Stimulated activated CD4-positive, alpha-beta T cell treated with anti-CD3 and anti-CD28 coated beads, Interleukin-12 subunit alpha, Interleukin-12 subunit beta, amount 100 ng/mL, for 4 hours (primary cell): ENCODE measurements around the gene GPR61.

Source experiments
- DNase-seq: peaks from one replicate; pipeline ENCODE4 v3.0.0-alpha.2; 2020

The GPR61 gene

GRCh38 chr1:109573785-109574184 is 34.1 kb downstream of the GPR61 start:
- DNase-seq = no peak

DNA sequence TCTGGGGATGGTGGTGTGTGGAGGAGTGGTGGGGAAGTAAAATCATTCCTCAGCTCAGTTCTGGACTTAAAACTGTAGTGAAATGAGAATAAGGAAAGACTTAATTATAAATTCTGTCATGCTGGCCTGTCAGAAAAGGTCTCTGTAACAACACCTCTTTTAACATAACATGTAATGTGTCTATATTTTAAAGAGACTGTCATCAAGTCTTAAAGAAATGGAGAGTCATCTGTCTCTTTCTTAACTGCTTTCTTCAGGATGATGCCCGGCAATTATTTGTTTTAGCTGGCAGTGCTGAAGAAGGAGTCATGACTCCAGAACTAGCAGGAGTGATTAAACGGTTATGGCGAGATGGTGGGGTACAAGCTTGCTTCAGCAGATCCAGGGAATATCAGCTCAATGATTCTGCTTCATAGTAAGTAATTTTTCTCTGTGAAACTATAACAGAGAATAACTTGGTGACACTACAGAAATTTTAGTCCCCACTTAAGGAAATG is 39.3 kb downstream of the GPR61 start:
- no peak for DNase-seq

DNA sequence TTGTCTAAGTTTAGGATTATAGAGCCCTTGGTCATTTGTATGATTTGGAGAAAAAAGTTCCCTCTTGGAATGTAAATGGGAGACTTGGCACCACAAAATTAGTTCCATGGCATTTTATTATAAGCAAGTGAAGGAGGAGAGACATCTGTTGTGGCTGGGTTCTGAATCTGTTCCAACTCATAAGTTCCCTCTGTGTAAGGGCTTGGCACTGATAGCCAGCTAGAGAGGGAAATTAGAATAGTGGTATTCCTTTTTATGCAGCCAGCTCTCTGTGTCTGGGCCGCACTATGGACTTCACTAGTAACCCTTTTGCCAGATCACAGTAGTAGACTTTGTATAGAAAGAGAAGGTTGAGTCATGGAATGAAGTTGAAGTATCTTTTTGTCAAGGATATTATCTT is 39.8 kb downstream of the GPR61 start:
- no peak for DNase-seq

GRCh38 chr1:109582021-109582420 is 42.3 kb downstream of the GPR61 start:
- no peak for DNase-seq

GRCh38 chr1:109584766-109585165 is 45.1 kb downstream of the GPR61 start:
- DNase-seq = no peak

DNA sequence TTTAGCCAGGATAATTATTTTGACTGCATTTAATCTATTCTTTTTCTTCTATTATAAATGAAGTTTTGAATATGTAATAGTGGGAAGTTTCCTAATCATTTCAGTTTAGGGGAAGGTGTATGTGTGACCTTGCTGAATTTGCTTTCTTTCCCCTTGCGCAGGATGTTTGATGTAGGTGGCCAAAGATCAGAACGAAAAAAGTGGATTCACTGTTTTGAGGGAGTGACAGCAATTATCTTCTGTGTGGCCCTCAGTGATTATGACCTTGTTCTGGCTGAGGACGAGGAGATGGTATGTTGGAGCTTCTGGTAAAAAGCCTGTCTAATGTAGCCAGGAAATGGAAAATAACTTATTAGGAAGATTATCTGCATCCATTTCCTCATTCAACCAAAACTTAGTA is 46.4 kb downstream of the GPR61 start:
- DNase-seq = no peak

GRCh38 chr1:109589177-109589576 is 49.5 kb downstream of the GPR61 start:
- DNase-seq = no peak

- DNase-seq = no peak
Observed at GRCh38 chr1:109589679-109590078, 50.0 kb downstream of the GPR61 start.

DNA sequence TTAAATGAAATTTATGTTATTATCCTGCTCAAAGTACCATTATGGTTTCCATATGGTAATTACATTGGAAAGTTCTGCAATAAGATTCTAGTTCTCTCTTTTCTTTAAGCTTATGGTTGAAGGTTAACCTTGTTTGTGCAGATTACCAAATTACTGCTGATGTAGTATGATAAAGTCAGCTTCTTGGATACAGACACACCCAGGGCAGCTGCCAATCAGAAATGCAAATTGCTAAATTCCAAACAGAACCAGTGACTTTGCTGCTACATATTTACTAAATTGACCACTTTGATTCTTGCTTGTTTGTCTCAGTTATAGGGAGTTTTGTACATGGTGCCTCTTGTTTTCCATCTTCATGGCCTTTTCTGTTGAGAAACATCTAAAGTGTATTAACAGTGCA is 53.2 kb downstream of the GPR61 start:
- DNase-seq = no peak

- no peak for DNase-seq
Observed at GRCh38 chr1:109595531-109595930, 55.9 kb downstream of the GPR61 start.
